GM18951 (cell line): ENCODE results near the gene RPS6KA2.

Experiments used
- POLR2A ChIP-seq: IDR thresholded peaks from 4 replicates; pipeline ENCODE4 v1.6.1; 2011; ENCODE audit warnings: mild to moderate bottlenecking; ENCODE audit not compliant: insufficient read length, insufficient read depth; ENCODE audit errors: extremely low read depth
- in situ Hi-C: fragments of 300-500 bp; cut with MboI; formaldehyde crosslinking; loops from one replicate; pipeline ENCODE4 v1.12.0; 2022; ENCODE audit warnings: low sequenced_read_pairs, mixed read lengths, inconsistent platforms; ENCODE audit not compliant: unreplicated experiment

RPS6KA2 gene

DNA sequence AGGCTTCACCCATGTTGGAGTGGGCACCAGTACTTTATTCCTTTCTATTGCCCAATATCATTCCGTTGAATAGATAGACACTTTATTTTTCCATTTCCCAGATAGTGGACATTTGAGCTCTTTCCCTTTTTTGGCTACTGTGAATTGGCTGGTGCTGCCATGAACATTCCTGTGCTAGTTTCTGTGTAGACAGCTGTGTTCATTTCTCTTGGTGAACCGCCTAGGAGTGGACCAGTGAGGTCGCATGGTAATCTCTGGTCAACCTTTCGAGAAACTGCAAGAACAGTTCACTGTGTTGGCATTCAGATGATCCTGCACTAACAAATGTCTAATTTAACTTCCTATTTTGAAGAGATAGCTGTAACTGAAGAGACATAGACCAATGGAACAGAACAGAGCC, 99.2 kb downstream of the RPS6KA2 start:
- no peak for TF ChIP-seq POLR2A
- in situ Hi-C loops: no loop called here

- no peak for TF ChIP-seq POLR2A
- in situ Hi-C loops: no loop called here
These were observed 100.1 kb downstream of the RPS6KA2 start for GRCh38 chr6:166526937-166527336.

- in situ Hi-C loops: no loop called here
- TF ChIP-seq POLR2A: no peak
These were observed 101.5 kb downstream of the RPS6KA2 start for GRCh38 chr6:166525567-166525966.

GRCh38 chr6:166523782-166524559, 103.1 kb downstream of the RPS6KA2 start:
- TF ChIP-seq POLR2A: no peak
- in situ Hi-C loops: no loop called here

DNA sequence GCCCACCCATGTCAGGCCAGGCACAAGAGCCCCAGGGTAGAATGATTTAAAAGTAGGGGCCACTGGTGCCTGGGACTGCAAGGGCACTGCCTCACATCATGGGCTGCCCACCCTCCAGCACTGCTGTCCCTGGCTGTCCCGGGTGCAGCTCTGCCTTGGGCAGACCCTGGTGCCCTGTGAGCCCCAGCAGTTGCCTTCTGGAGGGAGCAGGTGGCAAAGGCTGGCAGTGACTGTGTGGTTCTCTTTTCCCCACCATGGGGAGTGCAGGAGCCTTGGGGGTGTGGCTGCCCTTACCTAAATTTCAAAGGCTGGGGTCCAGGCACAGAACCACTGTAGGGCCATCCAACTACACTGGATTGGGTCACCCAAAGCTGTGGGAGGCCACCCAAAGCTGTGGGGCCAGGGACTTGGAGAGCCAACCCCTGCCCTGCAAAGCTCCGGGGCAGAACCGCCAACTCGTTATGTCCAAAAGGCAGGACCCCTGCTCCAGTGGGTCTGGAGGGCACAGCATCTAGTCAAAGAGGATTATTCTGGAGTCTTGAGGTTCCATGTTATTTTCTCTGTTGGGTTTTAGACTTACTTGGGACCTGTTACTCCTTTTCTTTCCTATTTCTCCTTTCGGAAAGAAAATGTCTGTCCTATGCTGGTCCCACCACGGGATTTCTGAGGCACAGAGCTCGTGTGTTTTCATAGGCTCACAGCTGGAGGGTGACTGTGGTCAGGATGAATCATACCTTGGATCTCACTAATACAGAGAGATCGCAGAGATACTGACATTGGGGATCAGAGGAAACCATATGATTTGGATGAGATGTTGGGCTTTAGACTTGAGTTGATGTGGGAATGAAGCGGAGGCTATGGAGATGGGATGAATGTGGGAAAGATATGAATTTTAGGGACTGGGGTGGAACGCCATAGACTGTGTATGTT, 105.9 kb downstream of the RPS6KA2 start:
- in situ Hi-C loops: no loop called here
- TF ChIP-seq POLR2A: no peak

DNA sequence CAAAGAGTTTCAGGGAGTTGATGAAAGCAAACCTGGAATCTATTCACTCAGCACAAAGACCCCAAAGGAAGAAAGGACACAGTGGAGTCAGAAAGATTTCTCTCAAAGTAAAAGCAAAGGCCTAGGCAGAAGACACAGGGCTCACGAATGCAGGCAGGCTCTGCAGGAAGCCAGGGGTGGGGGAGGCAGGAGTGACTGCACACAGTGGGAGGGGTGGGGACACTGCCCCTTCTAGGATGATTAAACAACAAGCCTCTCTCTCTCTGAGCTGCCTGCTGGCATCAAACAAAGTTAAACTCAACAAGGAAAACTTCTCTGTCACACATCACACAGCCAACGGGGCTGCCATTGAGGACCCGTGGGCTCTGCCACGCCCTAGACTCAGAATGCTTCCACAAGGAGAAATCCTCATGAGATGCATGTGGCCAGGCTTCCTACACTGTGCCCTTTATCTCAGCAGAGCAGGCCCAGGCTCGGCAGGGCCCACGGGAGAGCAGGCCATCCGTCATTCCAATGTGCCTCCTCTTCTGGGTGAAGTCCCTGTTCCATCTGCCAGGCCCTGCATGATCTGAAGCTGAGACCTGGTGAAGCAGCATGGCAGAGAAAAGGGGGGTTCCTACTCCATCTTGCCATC, 110.7 kb downstream of the RPS6KA2 start:
- in situ Hi-C loops: no loop called here
- TF ChIP-seq POLR2A: no peak

GRCh38 chr6:166515072-166515810, 111.8 kb downstream of the RPS6KA2 start:
- no peak for TF ChIP-seq POLR2A
- in situ Hi-C loops: no loop called here

GRCh38 chr6:166514196-166514595, 112.9 kb downstream of the RPS6KA2 start:
- in situ Hi-C loops: no loop called here
- TF ChIP-seq POLR2A: no peak

GRCh38 chr6:166512567-166512966, 114.5 kb downstream of the RPS6KA2 start:
- in situ Hi-C loops: no loop called here
- no peak for TF ChIP-seq POLR2A

DNA sequence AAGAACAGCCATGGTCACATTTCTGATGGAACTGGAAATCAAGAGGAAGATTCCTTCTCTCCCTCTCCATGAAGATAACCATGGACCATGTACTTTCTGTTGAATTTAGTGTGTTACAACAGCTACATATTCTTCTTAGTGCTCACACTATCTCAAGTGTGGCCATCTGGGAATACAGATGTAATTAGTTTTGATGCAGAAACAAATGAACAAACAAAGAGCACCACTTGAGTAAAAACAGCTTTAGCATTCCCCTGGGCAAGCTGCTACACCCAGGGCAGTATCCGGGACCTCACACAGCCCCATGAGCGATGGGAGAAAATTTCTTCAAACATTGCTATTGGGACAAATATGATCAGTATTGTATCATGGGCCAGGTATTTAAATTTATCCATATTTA, 115.7 kb downstream of the RPS6KA2 start:
- TF ChIP-seq POLR2A: no peak
- in situ Hi-C loops: no loop called here

- TF ChIP-seq POLR2A: no peak
- in situ Hi-C loops: no loop called here
These were observed 117.9 kb downstream of the RPS6KA2 start for GRCh38 chr6:166509193-166509592.

- in situ Hi-C loops: no loop called here
- TF ChIP-seq POLR2A: no peak
These were observed 118.3 kb downstream of the RPS6KA2 start for GRCh38 chr6:166508726-166509125.

DNA sequence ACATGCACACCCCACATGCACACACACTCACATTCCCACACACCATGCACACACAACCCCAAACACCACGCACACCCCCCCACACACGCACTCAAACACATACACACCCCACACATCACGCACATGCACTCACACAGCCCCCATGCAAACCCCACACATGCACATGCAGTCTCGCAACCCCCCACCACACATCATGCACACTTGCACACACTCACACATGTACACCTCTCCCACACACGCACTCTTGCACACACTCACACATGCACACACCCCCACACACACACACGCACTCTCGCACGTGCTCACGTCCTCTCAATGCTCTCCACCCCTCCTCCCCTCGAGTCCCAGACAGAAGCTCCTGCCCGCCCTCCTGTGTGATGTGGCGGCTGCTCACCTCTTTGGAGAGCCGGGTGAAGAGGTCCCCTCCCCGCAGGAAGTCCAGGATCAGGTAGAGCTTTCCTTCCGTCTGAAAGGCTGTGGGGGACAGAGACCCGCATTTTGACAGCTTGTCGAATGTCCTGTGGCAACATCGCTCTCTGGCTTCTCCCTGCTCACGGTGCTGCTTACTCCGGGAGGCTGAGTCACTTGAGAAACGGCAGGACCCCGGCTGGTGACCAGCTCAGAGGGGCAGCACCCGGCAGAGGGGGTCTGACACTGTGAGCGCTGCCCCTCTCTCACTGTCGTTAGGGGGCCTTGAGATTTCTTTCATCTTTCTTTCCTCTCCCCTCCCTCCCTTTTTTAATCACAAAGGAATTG, 119.1 kb downstream of the RPS6KA2 start:
- no peak for TF ChIP-seq POLR2A
- in situ Hi-C loops: no loop called here
